Nephron progenitor cell (in vitro differentiated cells): ENCODE results near the gene AIRE.

Source experiments
- DNase-seq: peaks from one replicate; pipeline ENCODE4 v3.0.0; 2021
- H3K27ac Mint-ChIP-seq: 2 replicates; pipeline ENCODE4 v1.8.0; 2021; ENCODE audit warnings: mild to moderate bottlenecking, moderate library complexity, mixed read lengths
- H3K27me3 Mint-ChIP-seq: 2 replicates; pipeline ENCODE4 v1.8.0; 2021; ENCODE audit warnings: mild to moderate bottlenecking, low read depth, mixed read lengths; ENCODE audit not compliant: poor library complexity
- H3K36me3 Mint-ChIP-seq: 2 replicates; pipeline ENCODE4 v1.8.0; 2021; ENCODE audit warnings: low read depth, mixed read lengths
- H3K4me1 Mint-ChIP-seq: 2 replicates; pipeline ENCODE4 v1.8.0; 2021; ENCODE audit warnings: mixed read lengths
- H3K4me3 Mint-ChIP-seq: 2 replicates; pipeline ENCODE4 v1.8.0; 2021; ENCODE audit warnings: mild to moderate bottlenecking, moderate library complexity, mixed read lengths
- H3K9me3 Mint-ChIP-seq: 2 replicates; pipeline ENCODE4 v1.8.0; 2021; ENCODE audit warnings: mild to moderate bottlenecking, moderate library complexity, mixed read lengths
- TF ChIP-seq, protein P1 (sequence below): fragments of 200-600 bp; sonication (generic); IDR thresholded peaks from 2 replicates; pipeline ENCODE4 v1.5.0; 2021; ENCODE audit warnings: antibody characterized with exemption

The AIRE gene

GRCh38 chr21:44303490-44303981 is 17.9 kb downstream of the AIRE start:
- TF ChIP-seq, protein P1, sequence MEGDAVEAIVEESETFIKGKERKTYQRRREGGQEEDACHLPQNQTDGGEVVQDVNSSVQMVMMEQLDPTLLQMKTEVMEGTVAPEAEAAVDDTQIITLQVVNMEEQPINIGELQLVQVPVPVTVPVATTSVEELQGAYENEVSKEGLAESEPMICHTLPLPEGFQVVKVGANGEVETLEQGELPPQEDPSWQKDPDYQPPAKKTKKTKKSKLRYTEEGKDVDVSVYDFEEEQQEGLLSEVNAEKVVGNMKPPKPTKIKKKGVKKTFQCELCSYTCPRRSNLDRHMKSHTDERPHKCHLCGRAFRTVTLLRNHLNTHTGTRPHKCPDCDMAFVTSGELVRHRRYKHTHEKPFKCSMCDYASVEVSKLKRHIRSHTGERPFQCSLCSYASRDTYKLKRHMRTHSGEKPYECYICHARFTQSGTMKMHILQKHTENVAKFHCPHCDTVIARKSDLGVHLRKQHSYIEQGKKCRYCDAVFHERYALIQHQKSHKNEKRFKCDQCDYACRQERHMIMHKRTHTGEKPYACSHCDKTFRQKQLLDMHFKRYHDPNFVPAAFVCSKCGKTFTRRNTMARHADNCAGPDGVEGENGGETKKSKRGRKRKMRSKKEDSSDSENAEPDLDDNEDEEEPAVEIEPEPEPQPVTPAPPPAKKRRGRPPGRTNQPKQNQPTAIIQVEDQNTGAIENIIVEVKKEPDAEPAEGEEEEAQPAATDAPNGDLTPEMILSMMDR: no peak
- Mint-ChIP-seq H3K27ac (peak overlapping the region; percentile 91), H3K27me3 (peaks cover 5% of the 10 kb centered on the region), H3K4me3 (peak overlapping the region; percentile 74), H3K9me3 (no peaks in the 10 kb centered on the region), H3K36me3 (no peaks in the 10 kb centered on the region), H3K4me1 (peaks cover 55% of the 10 kb centered on the region)
- DNase-seq: no peak

DNA sequence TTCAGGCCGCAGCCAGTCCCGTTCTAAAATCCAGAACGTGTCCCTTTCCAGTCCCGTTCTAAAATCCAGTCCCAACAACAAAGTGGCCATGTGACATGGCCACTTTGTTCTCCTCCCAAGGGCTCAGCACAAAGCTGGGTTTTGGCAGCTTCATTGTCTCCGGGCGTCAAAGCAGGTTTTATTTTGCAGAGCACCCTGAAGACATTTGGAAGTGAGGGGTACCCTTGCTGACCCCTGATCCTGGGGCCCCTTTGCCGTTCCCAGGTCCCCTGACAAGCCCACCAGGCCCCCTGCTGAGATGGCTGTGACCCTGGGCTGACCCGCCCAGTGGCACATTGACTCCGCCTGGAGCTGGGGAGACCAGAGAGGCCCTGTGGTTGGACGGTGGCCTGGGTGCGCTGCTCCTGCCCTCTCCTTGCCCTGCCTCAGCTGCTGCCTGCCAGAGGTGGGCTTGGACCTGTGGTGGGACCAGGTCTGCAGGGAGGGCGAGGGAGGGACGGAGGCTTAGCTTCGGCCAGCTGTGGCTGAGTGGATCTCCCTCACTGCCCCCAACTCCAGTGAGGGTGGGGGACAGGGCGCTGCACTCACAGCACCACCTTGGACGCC is 18.4 kb downstream of the AIRE start:
- H3K9me3 Mint-ChIP-seq: no peaks in the 10 kb centered on the region
- H3K4me1 Mint-ChIP-seq: peaks cover 53% of the 10 kb centered on the region
- DNase-seq: no peak
- peak overlapping the region; percentile 91 for H3K27ac Mint-ChIP-seq
- H3K27me3 Mint-ChIP-seq: peaks cover 3% of the 10 kb centered on the region
- H3K36me3 Mint-ChIP-seq: no peaks in the 10 kb centered on the region
- TF ChIP-seq, protein P1: no peak
- H3K4me3 Mint-ChIP-seq: no peak overlapping the region

- Mint-ChIP-seq H3K36me3 (no peaks in the 10 kb centered on the region), H3K4me1 (peaks cover 49% of the 10 kb centered on the region), H3K4me3 (peak overlapping the region; percentile 62), H3K9me3 (no peaks in the 10 kb centered on the region), H3K27me3 (no peaks in the 10 kb centered on the region), H3K27ac (peak overlapping the region; percentile 87)
- TF ChIP-seq, protein P1: peak; percentile 63
- peak; percentile 70 for DNase-seq
These were observed 19.2 kb downstream of the AIRE start for GRCh38 chr21:44304877-44305293.

GRCh38 chr21:44305691-44306090 is 20.0 kb downstream of the AIRE start:
- Mint-ChIP-seq H3K9me3 (no peaks in the 10 kb centered on the region), H3K27me3 (no peaks in the 10 kb centered on the region), H3K4me3 (no peak overlapping the region), H3K36me3 (no peaks in the 10 kb centered on the region), H3K27ac (no peak overlapping the region), H3K4me1 (peaks cover 48% of the 10 kb centered on the region)
- DNase-seq: no peak
- TF ChIP-seq, protein P1: no peak

- H3K27me3 Mint-ChIP-seq: no peaks in the 10 kb centered on the region
- H3K36me3 Mint-ChIP-seq: peaks cover 8% of the 10 kb centered on the region
- no peaks in the 10 kb centered on the region for H3K9me3 Mint-ChIP-seq
- H3K27ac Mint-ChIP-seq: no peak overlapping the region
- H3K4me3 Mint-ChIP-seq: no peak overlapping the region
- no peak for DNase-seq
- TF ChIP-seq, protein P1: no peak
- peaks cover 37% of the 10 kb centered on the region for H3K4me1 Mint-ChIP-seq
These were observed 21.4 kb downstream of the AIRE start for GRCh38 chr21:44306936-44307704.
